ENCODE measurements around the gene NCOA3. TPM values are rescaled to one million over a fixed set of nuclear protein-coding genes. Genes with fewer than 3 reads are reported as not detected.
A peak's percentile ranks its signal among the peaks of the same experiment; 100 is the strongest.

Gene NCOA3
- total RNA-seq, 2 experiments from 2014 or later: 58.1 to 66.4 TPM

- H3K27ac Mint-ChIP-seq: peak overlapping the region; percentile 60
- H3K4me3 Mint-ChIP-seq: no peak overlapping the region
- H3K9me3 Mint-ChIP-seq: no peaks in the 10 kb centered on the region
- H3K27me3 Mint-ChIP-seq: no peaks in the 10 kb centered on the region
- H3K4me1 Mint-ChIP-seq: peaks cover 22% of the 10 kb centered on the region
- peaks cover 24% of the 10 kb centered on the region for H3K36me3 Mint-ChIP-seq
- no peak for DNase-seq
Measured at GRCh38 chr20:47620808-47621805, 119.4 kb downstream of the NCOA3 start.

GRCh38 chr20:47622118-47622665, 120.5 kb downstream of the NCOA3 start:
- H3K4me1 Mint-ChIP-seq: peaks cover 20% of the 10 kb centered on the region
- H3K4me3 Mint-ChIP-seq: no peak overlapping the region
- H3K27me3 Mint-ChIP-seq: no peaks in the 10 kb centered on the region
- DNase-seq: no peak
- no peaks in the 10 kb centered on the region for H3K9me3 Mint-ChIP-seq
- no peak overlapping the region for H3K27ac Mint-ChIP-seq
- peaks cover 22% of the 10 kb centered on the region for H3K36me3 Mint-ChIP-seq

- no peak for DNase-seq
- Mint-ChIP-seq H3K9me3 (no peaks in the 10 kb centered on the region), H3K4me3 (no peak overlapping the region), H3K4me1 (peaks cover 14% of the 10 kb centered on the region), H3K27ac (no peak overlapping the region), H3K36me3 (peaks cover 21% of the 10 kb centered on the region), H3K27me3 (no peaks in the 10 kb centered on the region)
Measured at GRCh38 chr20:47623206-47623605, 121.5 kb downstream of the NCOA3 start.

- DNase-seq: no peak
- H3K27me3 Mint-ChIP-seq: no peaks in the 10 kb centered on the region
- peaks cover 18% of the 10 kb centered on the region for H3K36me3 Mint-ChIP-seq
- H3K27ac Mint-ChIP-seq: no peak overlapping the region
- H3K4me3 Mint-ChIP-seq: no peak overlapping the region
- no peaks in the 10 kb centered on the region for H3K9me3 Mint-ChIP-seq
- H3K4me1 Mint-ChIP-seq: peaks cover 8% of the 10 kb centered on the region
Measured at GRCh38 chr20:47627540-47627939, 125.9 kb downstream of the NCOA3 start.

- Mint-ChIP-seq H3K4me1 (peaks cover 8% of the 10 kb centered on the region), H3K27me3 (no peaks in the 10 kb centered on the region), H3K4me3 (no peak overlapping the region), H3K27ac (no peak overlapping the region), H3K9me3 (no peaks in the 10 kb centered on the region), H3K36me3 (peaks cover 17% of the 10 kb centered on the region)
- DNase-seq: no peak
Measured at GRCh38 chr20:47629907-47630306, 128.2 kb downstream of the NCOA3 start.

- Mint-ChIP-seq H3K9me3 (no peaks in the 10 kb centered on the region), H3K36me3 (peaks cover 20% of the 10 kb centered on the region), H3K4me3 (no peak overlapping the region), H3K27ac (no peak overlapping the region), H3K27me3 (no peaks in the 10 kb centered on the region), H3K4me1 (peaks cover 6% of the 10 kb centered on the region)
- DNase-seq: no peak
Measured at GRCh38 chr20:47631078-47631477, 129.4 kb downstream of the NCOA3 start.

GRCh38 chr20:47635256-47635655, 133.6 kb downstream of the NCOA3 start:
- no peaks in the 10 kb centered on the region for H3K27me3 Mint-ChIP-seq
- no peak overlapping the region for H3K27ac Mint-ChIP-seq
- H3K4me3 Mint-ChIP-seq: no peak overlapping the region
- H3K9me3 Mint-ChIP-seq: no peaks in the 10 kb centered on the region
- no peaks in the 10 kb centered on the region for H3K4me1 Mint-ChIP-seq
- H3K36me3 Mint-ChIP-seq: peaks cover 26% of the 10 kb centered on the region
- DNase-seq: no peak

GRCh38 chr20:47638851-47639250, 137.2 kb downstream of the NCOA3 start:
- Mint-ChIP-seq H3K36me3 (peaks cover 29% of the 10 kb centered on the region), H3K4me1 (no peaks in the 10 kb centered on the region), H3K27ac (no peak overlapping the region)

GRCh38 chr20:47642118-47642517, 140.4 kb downstream of the NCOA3 start:
- H3K27ac Mint-ChIP-seq: no peak overlapping the region
- no peaks in the 10 kb centered on the region for H3K27me3 Mint-ChIP-seq
- H3K4me3 Mint-ChIP-seq: no peak overlapping the region
- peaks cover 31% of the 10 kb centered on the region for H3K36me3 Mint-ChIP-seq
- H3K4me1 Mint-ChIP-seq: peaks cover 2% of the 10 kb centered on the region
- DNase-seq: no peak
- H3K9me3 Mint-ChIP-seq: no peaks in the 10 kb centered on the region

More at GRCh38 chr20:47638851-47639250, 137.2 kb downstream of the NCOA3 start:
- H3K9me3 Mint-ChIP-seq: no peaks in the 10 kb centered on the region
- H3K4me3 Mint-ChIP-seq: no peak overlapping the region
- H3K27me3 Mint-ChIP-seq: no peaks in the 10 kb centered on the region
- no peak for DNase-seq

GRCh38 chr20:47642624-47643023, 140.9 kb downstream of the NCOA3 start:
- no peak overlapping the region for H3K4me3 Mint-ChIP-seq
- no peak for DNase-seq
- H3K4me1 Mint-ChIP-seq: peaks cover 2% of the 10 kb centered on the region
- H3K27me3 Mint-ChIP-seq: no peaks in the 10 kb centered on the region
- H3K36me3 Mint-ChIP-seq: peaks cover 28% of the 10 kb centered on the region
- no peaks in the 10 kb centered on the region for H3K9me3 Mint-ChIP-seq
- no peak overlapping the region for H3K27ac Mint-ChIP-seq

- DNase-seq: no peak
- Mint-ChIP-seq H3K36me3 (peaks cover 25% of the 10 kb centered on the region), H3K27ac (no peak overlapping the region), H3K27me3 (no peaks in the 10 kb centered on the region), H3K4me3 (no peak overlapping the region), H3K4me1 (peaks cover 2% of the 10 kb centered on the region), H3K9me3 (no peaks in the 10 kb centered on the region)
Measured at GRCh38 chr20:47645632-47646031, 143.9 kb downstream of the NCOA3 start.

GRCh38 chr20:47647994-47648393, 146.3 kb downstream of the NCOA3 start:
- Mint-ChIP-seq H3K4me3 (no peak overlapping the region), H3K4me1 (peaks cover 2% of the 10 kb centered on the region), H3K36me3 (peaks cover 18% of the 10 kb centered on the region), H3K27ac (no peak overlapping the region), H3K27me3 (no peaks in the 10 kb centered on the region), H3K9me3 (no peaks in the 10 kb centered on the region)
- DNase-seq: no peak

GRCh38 chr20:47648943-47649342, 147.3 kb downstream of the NCOA3 start:
- Mint-ChIP-seq H3K27ac (no peak overlapping the region), H3K4me3 (no peak overlapping the region), H3K27me3 (no peaks in the 10 kb centered on the region), H3K9me3 (no peaks in the 10 kb centered on the region), H3K4me1 (peaks cover 2% of the 10 kb centered on the region), H3K36me3 (peaks cover 22% of the 10 kb centered on the region)
- no peak for DNase-seq

- peaks cover 13% of the 10 kb centered on the region for H3K36me3 Mint-ChIP-seq
- H3K9me3 Mint-ChIP-seq: no peaks in the 10 kb centered on the region
- H3K27me3 Mint-ChIP-seq: no peaks in the 10 kb centered on the region
- no peak overlapping the region for H3K4me3 Mint-ChIP-seq
- H3K27ac Mint-ChIP-seq: no peak overlapping the region
- no peaks in the 10 kb centered on the region for H3K4me1 Mint-ChIP-seq
- no peak for DNase-seq
Measured at GRCh38 chr20:47652301-47652700, 150.6 kb downstream of the NCOA3 start.

GRCh38 chr20:47652794-47653193, 151.1 kb downstream of the NCOA3 start:
- Mint-ChIP-seq H3K4me3 (no peak overlapping the region), H3K27me3 (no peaks in the 10 kb centered on the region), H3K27ac (no peak overlapping the region), H3K36me3 (peaks cover 13% of the 10 kb centered on the region), H3K4me1 (no peaks in the 10 kb centered on the region), H3K9me3 (no peaks in the 10 kb centered on the region)
- DNase-seq: no peak

Measured in activated naive CD8-positive, alpha-beta T cell treated with anti-CD3 and anti-CD28 coated beads for 36 hours (primary cell).